Glutamatergic neuron (in vitro differentiated cells): ENCODE measurements around the gene CEMIP. TPM values are rescaled to one million over a fixed set of nuclear protein-coding genes. Genes with fewer than 3 reads are reported as not detected.

ENCODE experiments used
- DNase-seq: peaks from one replicate; pipeline ENCODE4 v3.0.0; 2022
- H3K27ac Mint-ChIP-seq: one replicate; pipeline ENCODE4 v1.8.0; 2020; ENCODE audit warnings: mild to moderate bottlenecking, mixed read lengths, inconsistent platforms; ENCODE audit not compliant: unreplicated experiment
- H3K27me3 Mint-ChIP-seq: one replicate; pipeline ENCODE4 v1.8.0; 2020; ENCODE audit warnings: mild to moderate bottlenecking, moderate library complexity, mixed read lengths, inconsistent platforms; ENCODE audit not compliant: unreplicated experiment
- H3K36me3 Mint-ChIP-seq: one replicate; pipeline ENCODE4 v1.8.0; 2020; ENCODE audit warnings: mild to moderate bottlenecking, mixed read lengths, inconsistent platforms; ENCODE audit not compliant: unreplicated experiment
- H3K4me1 Mint-ChIP-seq: one replicate; pipeline ENCODE4 v1.8.0; 2020; ENCODE audit warnings: mild to moderate bottlenecking, low read depth, mixed read lengths, inconsistent platforms; ENCODE audit not compliant: unreplicated experiment
- H3K4me3 Mint-ChIP-seq: one replicate; pipeline ENCODE4 v1.8.0; 2020; ENCODE audit warnings: mild to moderate bottlenecking, mixed read lengths, inconsistent platforms; ENCODE audit not compliant: unreplicated experiment
- H3K9me3 Mint-ChIP-seq: one replicate; pipeline ENCODE4 v1.8.0; 2020; ENCODE audit warnings: mild to moderate bottlenecking, moderate library complexity, mixed read lengths, inconsistent platforms; ENCODE audit not compliant: unreplicated experiment
- CTCF ChIP-seq: fragments of 200-600 bp; sonication (generic); IDR thresholded peaks from one replicate; pipeline ENCODE4 v1.5.0; 2021; ENCODE audit not compliant: partially characterized antibody, unreplicated experiment
- total RNA-seq: library from RNA; stranded (reverse); fragmentation: NEBNext Ultra II Directional; extraction: Animal tissue kit (Norgen Biotek cat#: 25700); gene quantifications from one replicate; pipeline ENCODE4 v1.2.1, GENCODE V29; 2021; ENCODE audit not compliant: unreplicated experiment

Gene CEMIP
- total RNA-seq, 1 donor from 2014 or later: 0.25 TPM

- no peaks in the 10 kb centered on the region for H3K4me1 Mint-ChIP-seq
- no peak for TF ChIP-seq CTCF
- no peak overlapping the region for H3K4me3 Mint-ChIP-seq
- H3K36me3 Mint-ChIP-seq: no peaks in the 10 kb centered on the region
- peaks cover 9% of the 10 kb centered on the region for H3K27me3 Mint-ChIP-seq
- no peak for DNase-seq
- peaks cover 3% of the 10 kb centered on the region for H3K9me3 Mint-ChIP-seq
- H3K27ac Mint-ChIP-seq: no peak overlapping the region
These were observed 67.1 kb downstream of the CEMIP start for GRCh38 chr15:80846031-80846815.

GRCh38 chr15:80849308-80849707, 70.1 kb downstream of the CEMIP start:
- H3K27me3 Mint-ChIP-seq: peaks cover 11% of the 10 kb centered on the region
- no peaks in the 10 kb centered on the region for H3K4me1 Mint-ChIP-seq
- H3K4me3 Mint-ChIP-seq: no peak overlapping the region
- no peaks in the 10 kb centered on the region for H3K9me3 Mint-ChIP-seq
- no peak overlapping the region for H3K27ac Mint-ChIP-seq
- H3K36me3 Mint-ChIP-seq: no peaks in the 10 kb centered on the region
- no peak for DNase-seq
- no peak for TF ChIP-seq CTCF

GRCh38 chr15:80850941-80851451, 71.8 kb downstream of the CEMIP start:
- H3K9me3 Mint-ChIP-seq: no peaks in the 10 kb centered on the region
- DNase-seq: no peak
- peaks cover 9% of the 10 kb centered on the region for H3K27me3 Mint-ChIP-seq
- no peak overlapping the region for H3K4me3 Mint-ChIP-seq
- H3K27ac Mint-ChIP-seq: no peak overlapping the region
- no peak for TF ChIP-seq CTCF
- H3K4me1 Mint-ChIP-seq: no peaks in the 10 kb centered on the region
- H3K36me3 Mint-ChIP-seq: no peaks in the 10 kb centered on the region

- DNase-seq: no peak
- no peak overlapping the region for H3K4me3 Mint-ChIP-seq
- H3K9me3 Mint-ChIP-seq: no peaks in the 10 kb centered on the region
- H3K4me1 Mint-ChIP-seq: no peaks in the 10 kb centered on the region
- H3K27me3 Mint-ChIP-seq: peaks cover 7% of the 10 kb centered on the region
- H3K27ac Mint-ChIP-seq: no peak overlapping the region
- TF ChIP-seq CTCF: no peak
- H3K36me3 Mint-ChIP-seq: no peaks in the 10 kb centered on the region
These were observed 73.5 kb downstream of the CEMIP start for GRCh38 chr15:80852676-80853075.

GRCh38 chr15:80854104-80854503, 74.9 kb downstream of the CEMIP start:
- Mint-ChIP-seq H3K4me1 (no peaks in the 10 kb centered on the region), H3K27ac (no peak overlapping the region)

More at GRCh38 chr15:80854104-80854503, 74.9 kb downstream of the CEMIP start:
- H3K36me3 Mint-ChIP-seq: no peaks in the 10 kb centered on the region
- DNase-seq: no peak
- H3K27me3 Mint-ChIP-seq: peaks cover 5% of the 10 kb centered on the region
- no peak for TF ChIP-seq CTCF
- no peaks in the 10 kb centered on the region for H3K9me3 Mint-ChIP-seq
- H3K4me3 Mint-ChIP-seq: no peak overlapping the region
